ENCODE data around the gene PLD1.

The PLD1 gene

DNA sequence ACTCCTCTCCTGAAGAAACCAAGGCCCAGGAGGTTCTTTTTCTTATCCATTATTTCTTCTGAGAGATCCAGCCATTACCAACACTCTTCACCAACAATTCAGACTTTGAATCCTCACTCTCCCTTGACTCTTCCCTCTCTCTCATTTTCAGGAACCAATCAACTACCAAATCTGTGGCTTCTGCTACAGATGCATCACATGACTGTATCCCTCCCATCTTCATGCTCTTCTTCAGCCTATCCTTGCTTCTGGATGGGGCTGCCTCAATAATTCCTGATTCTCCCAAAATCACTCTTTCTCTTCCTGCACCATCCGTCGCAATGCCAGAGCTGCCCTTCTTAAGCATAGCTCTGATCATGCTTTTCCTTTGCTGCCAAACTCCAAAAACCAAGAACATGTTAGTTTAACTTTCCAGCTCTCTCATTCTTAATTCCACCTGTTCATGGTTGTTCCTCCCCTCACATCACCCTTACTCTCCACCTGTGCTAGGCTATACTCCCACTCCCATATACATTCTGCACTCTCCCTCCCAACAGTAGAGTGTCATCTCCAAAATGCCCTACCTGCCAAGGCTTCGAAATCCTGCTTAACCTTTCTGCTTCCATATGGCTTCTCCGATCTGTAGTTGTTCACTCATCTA lies 13.5 kb downstream of the PLD1 start:
- DNase-seq (ENCODE audit: low read depth), result no peak

GRCh38 chr3:171792531-171792930 lies 17.8 kb downstream of the PLD1 start:
- DNase-seq (ENCODE audit: low read depth), result no peak

GRCh38 chr3:171791692-171792076 lies 18.6 kb downstream of the PLD1 start:
- DNase-seq (ENCODE audit: low read depth), result no peak

DNA sequence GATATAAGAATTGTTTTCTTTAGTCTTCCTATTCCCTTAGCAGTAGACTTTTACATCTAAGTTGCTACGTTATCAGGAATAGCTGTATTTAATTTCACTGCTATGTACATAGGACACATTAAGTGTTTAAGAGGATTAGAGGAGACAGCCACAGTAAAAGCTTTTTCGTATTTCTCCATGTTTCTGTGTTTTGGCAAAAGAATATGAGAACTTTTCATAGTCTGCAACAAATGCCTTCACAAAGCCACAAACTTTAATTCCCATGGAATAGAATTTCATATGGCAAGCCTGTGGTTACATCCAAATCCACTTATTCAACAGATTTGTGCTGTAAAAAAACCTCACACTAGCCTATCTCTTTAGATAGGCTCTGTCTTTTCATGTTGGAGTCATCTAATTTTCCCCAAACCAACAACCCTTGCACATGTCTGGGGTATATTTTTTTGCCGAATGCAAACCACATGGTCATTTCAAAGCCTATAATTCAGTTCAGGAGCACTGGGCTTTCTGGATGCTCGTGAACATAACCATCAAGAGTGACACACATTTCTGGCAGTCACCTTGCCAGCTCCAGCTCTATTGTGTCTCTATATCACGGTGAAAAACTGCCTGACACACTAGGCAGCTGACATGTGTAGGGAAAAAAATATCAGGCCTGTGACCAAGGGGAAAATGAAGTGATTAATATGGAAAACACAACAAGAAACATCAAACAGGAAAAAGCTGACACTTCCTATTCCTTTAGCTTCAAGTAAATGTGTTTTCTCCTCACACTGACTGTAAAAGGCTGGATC lies 19.2 kb downstream of the PLD1 start:
- no peak for DNase-seq (ENCODE audit: low read depth)

DNA sequence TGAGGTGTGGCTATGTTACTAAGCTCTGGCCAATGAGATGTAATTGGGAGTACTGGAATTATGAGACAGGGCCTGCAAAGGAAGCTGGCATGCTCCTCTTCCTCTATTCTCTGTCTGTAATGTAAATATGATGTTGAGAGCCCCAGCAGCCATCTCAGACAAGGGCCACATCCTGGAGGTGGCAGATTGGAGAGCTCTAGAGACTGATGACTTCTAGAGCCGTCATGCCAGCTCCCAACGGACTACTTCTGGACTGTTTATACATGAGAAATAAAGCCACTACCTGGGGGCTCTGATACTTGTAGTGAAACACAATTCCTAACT lies 19.7 kb downstream of the PLD1 start:
- no peak for DNase-seq (ENCODE audit: low read depth)

DNA sequence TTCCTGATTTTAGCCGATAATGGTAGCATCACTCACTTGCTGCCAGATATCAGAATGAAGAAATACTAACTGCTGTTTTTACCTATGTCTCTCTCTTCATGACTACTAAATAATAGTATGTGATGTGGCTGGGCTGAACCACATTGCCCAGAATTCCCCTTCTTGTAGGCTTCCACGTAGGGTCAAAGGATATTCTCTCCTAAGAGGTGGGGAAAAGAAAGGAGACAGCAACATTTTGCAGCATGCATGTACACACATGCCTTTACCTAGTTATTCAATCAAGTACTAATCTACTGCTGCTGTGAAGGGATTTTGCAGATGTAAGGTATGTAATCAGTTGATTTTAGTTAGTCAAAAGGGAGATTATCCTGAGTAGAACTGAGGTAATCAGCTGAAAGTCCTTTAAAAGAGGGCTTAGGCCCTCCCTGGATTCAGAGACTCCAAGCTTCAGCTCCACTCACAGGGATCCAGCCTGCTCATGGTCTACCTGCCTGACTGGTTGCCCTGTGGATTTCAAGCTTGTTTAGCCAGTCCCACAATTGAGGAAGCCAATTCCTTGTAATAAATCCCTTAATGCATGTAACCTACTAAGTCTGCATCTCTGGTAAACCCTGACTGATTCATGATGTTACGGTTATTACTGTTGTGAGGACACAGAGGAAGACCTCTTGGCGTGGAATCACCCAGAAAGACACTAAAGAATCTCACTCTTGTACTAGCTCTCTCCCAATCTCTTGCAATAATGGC lies 20.4 kb downstream of the PLD1 start:
- DNase-seq (ENCODE audit: low read depth), result no peak

DNA sequence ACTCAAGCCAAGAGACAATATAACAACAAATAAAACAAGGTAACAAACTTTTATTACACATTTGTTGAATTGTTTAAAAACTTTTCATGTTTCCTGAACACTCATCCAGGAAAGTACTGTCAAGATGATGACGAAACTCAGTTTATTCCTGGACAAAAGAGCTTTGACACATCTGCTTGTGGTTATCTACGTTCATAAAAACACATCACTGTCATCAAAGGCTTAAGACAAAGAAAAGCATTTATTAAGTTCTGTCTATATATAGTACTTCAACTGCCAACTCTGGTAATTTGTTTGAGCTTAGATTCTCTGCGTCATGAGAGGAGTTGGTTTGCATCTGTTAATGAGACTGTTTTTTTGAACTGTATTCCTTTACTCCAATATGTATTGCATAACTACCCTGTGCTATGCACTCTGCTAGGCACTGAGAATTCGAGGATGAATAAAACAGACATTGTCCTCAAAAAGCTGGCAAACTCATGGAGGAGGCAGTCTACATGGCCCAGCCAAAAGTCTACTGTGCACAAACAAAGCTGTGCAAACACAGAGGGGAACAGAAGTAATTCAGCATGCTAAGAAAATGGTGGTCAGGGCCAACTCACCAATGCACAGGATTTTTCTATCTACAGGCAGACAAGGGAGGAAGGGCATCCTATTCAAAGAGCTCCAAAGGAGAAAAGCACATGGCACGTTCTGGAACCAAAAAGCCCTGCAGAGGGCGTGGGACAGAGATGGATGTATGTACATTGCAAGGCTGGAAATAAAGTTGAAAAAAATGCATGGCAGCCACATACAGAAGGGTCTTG lies 21.5 kb downstream of the PLD1 start:
- no peak for DNase-seq (ENCODE audit: low read depth)

DNA sequence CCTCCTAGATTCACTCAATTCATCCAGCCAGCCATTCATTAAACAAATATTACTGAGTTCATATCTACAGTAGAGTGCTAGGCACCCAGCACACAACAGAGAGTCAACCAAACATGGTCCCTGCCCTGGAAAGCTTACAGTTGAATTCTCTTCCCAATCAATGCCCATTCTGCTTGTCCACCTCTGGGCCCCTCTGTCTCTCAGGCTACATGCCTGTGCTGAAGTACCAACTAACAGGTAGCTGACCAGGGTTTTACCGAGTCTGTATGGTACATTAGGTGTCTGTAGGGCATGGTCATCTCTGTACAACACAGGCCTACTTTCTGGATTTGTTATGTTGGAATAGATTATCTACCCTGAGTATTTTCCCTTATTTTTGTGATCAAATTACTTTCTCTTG lies 23.3 kb downstream of the PLD1 start:
- no peak for DNase-seq (ENCODE audit: low read depth)

DNA sequence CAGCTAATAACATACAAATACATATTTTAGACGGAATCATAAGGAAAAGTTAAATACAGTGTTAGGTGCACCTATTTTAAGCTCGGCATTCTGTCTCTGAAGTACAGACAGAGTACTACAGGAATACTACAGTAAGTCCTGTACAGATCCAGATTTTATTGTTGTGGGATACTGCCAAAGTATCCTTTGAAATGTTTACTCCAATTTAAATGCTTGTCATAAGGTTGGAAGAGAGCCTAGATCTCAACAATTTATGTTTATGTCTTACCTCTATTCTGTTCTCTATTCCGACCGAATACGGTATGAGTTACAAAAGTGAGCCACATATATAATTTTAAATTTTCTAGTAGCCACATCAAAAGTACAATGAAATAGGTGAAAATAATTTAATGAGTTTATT lies 25.3 kb downstream of the PLD1 start:
- no peak for DNase-seq (ENCODE audit: low read depth)

DNA sequence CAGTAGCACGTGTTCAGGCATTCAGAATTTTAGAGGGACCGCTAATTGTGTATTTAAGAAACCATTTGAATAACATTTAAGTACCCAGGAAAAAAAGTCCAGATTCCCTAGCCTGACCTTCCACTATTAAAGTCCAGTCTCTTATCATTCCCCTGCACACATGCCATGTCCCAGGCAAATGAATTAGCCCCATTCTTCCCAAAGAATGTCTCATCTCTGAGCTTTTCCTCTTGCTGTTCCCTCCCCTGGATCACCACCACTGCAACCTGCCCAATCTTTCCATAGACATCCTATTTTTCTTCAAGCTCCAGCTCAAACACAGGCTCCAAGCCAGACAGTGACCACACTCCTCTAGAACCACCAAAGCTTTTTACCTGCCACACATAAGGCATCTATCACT lies 25.9 kb downstream of the PLD1 start:
- no peak for DNase-seq (ENCODE audit: low read depth)

- DNase-seq (ENCODE audit: low read depth), result no peak
These were observed 26.7 kb downstream of the PLD1 start for GRCh38 chr3:171783626-171784025.

DNA sequence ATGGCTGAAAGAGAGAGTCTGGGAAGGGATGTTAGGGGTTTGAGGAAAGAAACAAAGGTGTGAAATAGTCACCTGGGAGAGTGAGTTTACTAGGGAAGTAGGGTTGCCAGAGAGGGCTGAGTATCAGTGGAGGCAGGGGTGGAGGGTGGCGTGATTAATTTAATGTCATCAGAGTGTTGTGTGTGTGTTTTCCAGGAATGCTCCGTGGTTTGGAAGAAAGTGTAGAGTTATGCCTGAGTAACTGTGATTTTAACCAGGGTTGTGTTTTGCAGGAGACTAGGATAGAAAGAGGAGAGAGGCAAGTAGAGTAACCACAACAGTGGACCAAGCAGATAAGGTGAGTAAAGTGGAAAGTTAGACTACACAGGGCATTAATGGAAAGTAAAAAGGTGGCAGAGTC lies 27.2 kb downstream of the PLD1 start:
- DNase-seq (ENCODE audit: low read depth), result no peak

DNA sequence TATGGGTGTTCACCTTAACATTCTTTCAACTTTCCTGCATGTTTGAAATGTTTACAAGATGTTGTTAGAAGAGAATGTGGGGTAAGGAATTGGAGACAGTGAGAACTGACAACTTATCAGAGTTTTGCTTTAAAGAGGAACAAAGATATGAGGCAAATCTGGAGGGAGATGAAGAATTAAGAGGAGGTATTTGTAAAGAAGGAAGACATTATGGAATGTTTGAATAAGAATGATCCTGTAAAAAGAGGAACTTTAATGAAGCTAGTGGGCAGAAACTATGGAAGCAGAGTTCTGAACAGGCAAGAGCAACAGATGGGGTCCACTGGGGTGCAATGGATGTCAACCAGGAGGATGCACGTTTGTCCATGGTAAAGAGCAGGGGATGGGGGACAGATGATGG lies 27.7 kb downstream of the PLD1 start:
- no peak for DNase-seq (ENCODE audit: low read depth)

DNA sequence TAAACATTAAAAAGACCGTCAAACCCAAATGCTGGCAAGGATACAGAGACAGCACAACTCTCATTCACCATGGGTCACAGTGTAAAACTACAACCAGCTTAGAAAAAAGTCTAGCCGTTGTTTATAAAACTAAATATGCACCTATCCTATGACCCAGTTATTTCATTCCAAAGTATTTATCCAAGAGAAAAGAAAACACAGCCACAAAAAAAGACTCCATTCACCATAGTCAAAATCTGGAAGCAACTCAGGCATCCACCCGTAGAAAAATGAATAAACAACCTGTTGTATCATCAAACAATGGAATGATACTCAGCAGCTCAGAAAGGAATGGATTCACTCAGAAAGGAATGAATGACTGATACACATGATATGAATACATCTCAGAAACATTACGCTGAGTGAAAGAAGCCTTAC lies 28.6 kb downstream of the PLD1 start:
- DNase-seq (ENCODE audit: low read depth), result no peak

DNA sequence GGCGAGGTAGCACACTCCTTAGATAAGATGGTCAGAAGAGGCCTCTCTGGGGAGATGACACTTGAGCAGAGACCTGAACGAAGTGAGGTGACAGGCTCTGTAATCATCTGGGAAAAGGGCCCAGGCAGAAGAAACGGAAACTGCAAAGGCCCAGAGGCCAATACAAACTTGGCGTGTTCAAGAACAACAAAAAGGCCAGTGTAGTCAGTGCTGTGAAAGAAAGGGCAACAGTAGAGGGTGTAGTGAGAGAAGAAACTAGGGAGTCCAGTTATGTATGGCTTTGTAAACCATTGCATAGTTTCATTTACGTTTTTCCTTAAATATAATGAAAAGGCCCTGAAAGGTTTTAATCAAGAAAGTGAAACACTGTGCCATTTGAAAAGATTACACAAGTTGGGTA lies 31.8 kb downstream of the PLD1 start:
- no peak for DNase-seq (ENCODE audit: low read depth)

- no peak for DNase-seq (ENCODE audit: low read depth)
These were observed 32.7 kb downstream of the PLD1 start for GRCh38 chr3:171777596-171777995.

- no peak for DNase-seq (ENCODE audit: low read depth)
These were observed 33.3 kb downstream of the PLD1 start for GRCh38 chr3:171776839-171777583.

DNA sequence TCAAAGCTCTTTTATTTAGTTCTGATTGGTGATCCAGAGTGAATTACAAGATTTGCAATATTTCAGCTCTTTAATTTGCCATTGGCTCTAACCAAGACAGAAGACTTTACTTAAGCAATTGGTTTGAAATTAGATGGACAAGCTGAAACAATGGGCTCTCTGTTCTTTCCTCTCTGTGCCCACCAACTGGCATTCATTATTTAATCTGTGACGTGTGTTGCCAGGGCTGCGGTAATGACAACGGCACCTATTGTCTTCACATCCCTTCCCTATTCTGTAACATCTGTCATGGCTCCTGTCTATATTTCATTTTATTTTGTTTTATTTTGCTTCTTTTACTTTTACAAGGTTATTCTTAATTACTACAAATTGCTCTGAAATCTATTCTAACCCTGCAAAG lies 33.9 kb downstream of the PLD1 start:
- DNase-seq (ENCODE audit: low read depth), result no peak

DNA sequence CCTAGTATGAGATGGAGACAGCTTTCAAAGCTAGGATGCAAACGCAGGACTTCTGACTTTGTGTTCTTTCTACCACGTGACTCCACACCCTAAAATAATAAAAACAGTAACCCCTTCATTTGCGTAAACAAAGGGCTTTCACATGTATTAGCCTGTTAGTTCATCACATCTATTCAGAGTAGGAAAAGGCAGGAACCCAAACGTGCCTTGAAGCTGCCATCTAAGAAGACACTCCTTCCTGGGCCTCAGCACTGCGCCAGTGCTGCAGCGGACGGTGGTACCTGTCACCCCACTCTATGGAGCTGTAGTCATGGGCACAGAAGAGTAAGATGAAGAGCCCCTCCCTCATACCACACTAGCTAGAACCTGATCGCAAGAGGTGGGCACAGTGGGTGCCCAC lies 34.3 kb downstream of the PLD1 start:
- no peak for DNase-seq (ENCODE audit: low read depth)

DNA sequence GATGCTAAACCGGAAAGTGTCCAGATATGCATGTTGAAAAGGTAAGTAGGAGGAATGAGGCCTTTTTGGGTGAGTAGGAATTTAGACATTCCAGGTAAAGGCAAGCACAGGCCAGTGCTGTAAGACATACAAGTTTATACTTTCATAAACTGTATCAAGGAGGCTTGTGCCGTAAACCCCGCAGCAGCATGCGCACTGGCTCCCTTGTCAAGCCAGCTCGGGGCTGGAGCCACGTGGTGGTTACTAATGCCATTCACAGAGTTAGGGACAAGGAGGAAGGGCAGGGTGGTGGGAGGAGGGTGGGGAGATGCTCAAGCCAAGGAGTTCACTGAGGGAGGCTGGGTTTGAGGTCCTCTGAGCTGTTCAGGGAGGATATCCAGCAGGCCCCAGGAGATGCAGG lies 35.8 kb downstream of the PLD1 start:
- no peak for DNase-seq (ENCODE audit: low read depth)

DNA sequence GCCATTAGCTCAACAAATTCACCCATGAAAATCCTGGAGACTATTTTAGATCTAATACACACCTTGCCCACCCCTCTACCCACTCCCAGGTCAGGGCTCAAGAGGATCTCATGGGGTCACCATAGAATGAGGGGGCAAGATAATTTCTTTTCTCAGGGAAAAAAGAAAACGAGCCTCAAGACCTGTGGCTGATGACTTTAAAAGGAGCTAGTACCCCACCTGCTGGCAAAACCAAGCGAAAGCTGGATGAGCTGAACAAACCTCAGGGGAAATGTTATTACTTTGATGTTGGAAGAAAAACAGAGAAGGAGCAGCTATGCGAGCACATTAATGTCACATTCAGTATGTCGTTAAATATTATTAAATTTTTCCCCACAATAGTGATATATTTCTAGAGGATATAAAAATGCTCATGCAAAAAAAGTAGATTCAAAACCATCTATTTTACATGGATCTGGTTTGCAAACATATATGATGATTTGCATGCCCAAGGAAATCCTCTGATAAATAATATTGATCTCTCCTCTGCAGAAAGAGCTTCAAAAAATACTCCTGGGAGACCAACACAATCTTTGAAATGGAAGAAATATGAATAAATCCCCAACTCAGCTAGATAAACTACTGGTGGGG lies 37.7 kb downstream of the PLD1 start:
- DNase-seq (ENCODE audit: low read depth), result peak; percentile 5

All from stimulated activated CD4-positive, alpha-beta T cell treated with anti-CD3 and anti-CD28 coated beads, Interleukin-2, amount 100 ng/mL, for 4 hours (primary cell).